IPS-18a (cell line): ENCODE data around the gene LY6G6D.

ENCODE experiments used
- H3K27ac ChIP-seq: one replicate; pipeline ENCODE4 v1.5.1; 2013; ENCODE audit warnings: low read length
- H3K27me3 ChIP-seq: one replicate; pipeline ENCODE4 v1.6.1; 2013; ENCODE audit warnings: mild to moderate bottlenecking, low read length; ENCODE audit not compliant: control insufficient read depth, insufficient read depth
- H3K36me3 ChIP-seq: one replicate; pipeline ENCODE4 v1.6.1; 2013; ENCODE audit warnings: low read depth, low read length; ENCODE audit not compliant: control insufficient read depth
- H3K4me1 ChIP-seq: one replicate; pipeline ENCODE4 v1.6.1; 2013; ENCODE audit warnings: low read depth, low read length; ENCODE audit not compliant: control insufficient read depth
- H3K4me3 ChIP-seq: one replicate; pipeline ENCODE4 v1.5.1; 2013; ENCODE audit warnings: low read length
- H3K9ac ChIP-seq: one replicate; pipeline ENCODE4 v1.6.1; 2013; ENCODE audit warnings: mild to moderate bottlenecking, low read length, moderate library complexity
- H3K9me3 ChIP-seq: one replicate; pipeline ENCODE4 v1.6.1; 2013; ENCODE audit warnings: low read depth, low read length; ENCODE audit not compliant: control insufficient read depth

The LY6G6D gene

GRCh38 chr6:31712296-31712695 is 2.9 kb upstream of the LY6G6D start:
- Histone ChIP-seq H3K27me3 (no peaks in the 10 kb centered on the region), H3K9ac (no peak overlapping the region), H3K4me1 (peaks cover 21% of the 10 kb centered on the region), H3K9me3 (no peaks in the 10 kb centered on the region), H3K36me3 (no peaks in the 10 kb centered on the region), H3K4me3 (no peak overlapping the region), H3K27ac (no peak overlapping the region)

DNA sequence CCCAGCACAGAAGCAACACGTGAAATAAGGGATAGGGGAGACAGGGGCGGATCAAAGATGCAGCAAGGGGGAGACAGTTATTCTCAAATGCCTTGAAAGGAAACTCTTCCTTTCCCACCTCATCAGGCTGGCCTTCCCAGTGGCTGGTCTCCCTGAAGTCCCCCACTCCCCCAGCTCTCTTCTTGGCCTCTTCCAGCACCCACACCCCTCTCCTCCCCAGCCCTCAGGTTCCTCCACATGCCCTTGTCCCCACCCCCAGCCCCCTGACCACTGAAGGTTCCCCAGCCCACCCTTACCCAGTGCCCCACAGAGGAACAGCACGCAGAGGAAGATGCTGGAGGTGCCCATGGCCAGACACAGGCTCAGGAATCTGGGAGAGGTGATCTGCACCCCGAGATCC is 1.7 kb upstream of the LY6G6D start:
- H3K27me3 ChIP-seq: no peaks in the 10 kb centered on the region
- H3K27ac ChIP-seq: no peak overlapping the region
- H3K4me1 ChIP-seq: peaks cover 33% of the 10 kb centered on the region
- no peaks in the 10 kb centered on the region for H3K9me3 ChIP-seq
- no peak overlapping the region for H3K4me3 ChIP-seq
- H3K9ac ChIP-seq: no peak overlapping the region
- no peaks in the 10 kb centered on the region for H3K36me3 ChIP-seq

GRCh38 chr6:31713991-31714684 is 1.0 kb upstream of the LY6G6D start:
- no peaks in the 10 kb centered on the region for H3K9me3 ChIP-seq
- H3K36me3 ChIP-seq: no peaks in the 10 kb centered on the region
- H3K4me3 ChIP-seq: peak overlapping the region; percentile 21
- H3K27ac ChIP-seq: no peak overlapping the region
- peaks cover 38% of the 10 kb centered on the region for H3K4me1 ChIP-seq
- H3K9ac ChIP-seq: peak overlapping the region; percentile 9
- no peaks in the 10 kb centered on the region for H3K27me3 ChIP-seq

- H3K9me3 ChIP-seq: no peaks in the 10 kb centered on the region
- peaks cover 38% of the 10 kb centered on the region for H3K4me1 ChIP-seq
- H3K27me3 ChIP-seq: no peaks in the 10 kb centered on the region
- H3K36me3 ChIP-seq: no peaks in the 10 kb centered on the region
- H3K4me3 ChIP-seq: no peak overlapping the region
- no peak overlapping the region for H3K27ac ChIP-seq
- no peak overlapping the region for H3K9ac ChIP-seq
Observed at GRCh38 chr6:31717499-31718222, 2.5 kb downstream of the LY6G6D start.

DNA sequence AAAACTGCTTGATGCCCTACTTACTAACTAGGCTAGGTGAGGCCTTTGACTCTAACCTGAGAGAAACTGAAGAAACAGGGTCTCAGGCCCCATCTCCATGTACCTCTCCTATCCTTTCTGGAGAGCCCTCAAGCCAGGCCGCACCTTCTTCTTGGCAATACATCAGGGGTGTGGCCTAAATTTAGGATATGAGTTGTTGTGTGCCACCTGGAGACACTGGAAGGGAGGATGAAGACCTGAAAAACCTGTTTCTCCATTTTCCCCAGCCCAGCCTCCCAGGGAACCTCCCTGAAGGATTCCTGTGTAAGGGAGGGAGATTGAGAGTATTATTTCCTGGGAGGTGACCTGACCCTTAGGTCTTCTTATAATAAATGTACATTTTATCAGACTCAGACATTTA is 3.1 kb downstream of the LY6G6D start:
- Histone ChIP-seq H3K36me3 (no peaks in the 10 kb centered on the region), H3K27me3 (no peaks in the 10 kb centered on the region), H3K9me3 (no peaks in the 10 kb centered on the region), H3K4me3 (peak overlapping the region; percentile 25), H3K9ac (no peak overlapping the region), H3K4me1 (peaks cover 38% of the 10 kb centered on the region), H3K27ac (no peak overlapping the region)

DNA sequence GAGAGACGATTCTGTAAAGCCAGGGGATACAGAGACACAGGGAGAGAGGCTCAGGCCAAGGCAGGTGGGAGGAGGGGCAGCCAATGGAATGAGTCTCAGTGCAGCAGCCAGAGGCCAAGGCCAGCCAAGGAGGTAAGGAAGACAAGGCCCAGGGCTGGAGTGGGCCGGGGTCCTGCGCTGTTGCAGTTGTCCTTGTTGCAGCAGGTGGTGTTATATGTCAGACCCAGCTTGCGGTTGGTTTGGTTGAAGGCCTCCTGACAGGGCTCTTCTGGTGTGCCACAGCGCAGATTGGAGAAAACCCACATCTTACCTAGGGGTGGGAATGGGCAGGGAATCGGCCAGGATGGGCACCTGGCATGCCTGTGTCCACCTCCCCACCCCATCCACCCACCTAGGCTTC is 3.9 kb downstream of the LY6G6D start:
- Histone ChIP-seq H3K36me3 (no peaks in the 10 kb centered on the region), H3K4me1 (peaks cover 30% of the 10 kb centered on the region), H3K4me3 (no peak overlapping the region), H3K9ac (no peak overlapping the region), H3K9me3 (no peaks in the 10 kb centered on the region), H3K27me3 (no peaks in the 10 kb centered on the region), H3K27ac (no peak overlapping the region)

DNA sequence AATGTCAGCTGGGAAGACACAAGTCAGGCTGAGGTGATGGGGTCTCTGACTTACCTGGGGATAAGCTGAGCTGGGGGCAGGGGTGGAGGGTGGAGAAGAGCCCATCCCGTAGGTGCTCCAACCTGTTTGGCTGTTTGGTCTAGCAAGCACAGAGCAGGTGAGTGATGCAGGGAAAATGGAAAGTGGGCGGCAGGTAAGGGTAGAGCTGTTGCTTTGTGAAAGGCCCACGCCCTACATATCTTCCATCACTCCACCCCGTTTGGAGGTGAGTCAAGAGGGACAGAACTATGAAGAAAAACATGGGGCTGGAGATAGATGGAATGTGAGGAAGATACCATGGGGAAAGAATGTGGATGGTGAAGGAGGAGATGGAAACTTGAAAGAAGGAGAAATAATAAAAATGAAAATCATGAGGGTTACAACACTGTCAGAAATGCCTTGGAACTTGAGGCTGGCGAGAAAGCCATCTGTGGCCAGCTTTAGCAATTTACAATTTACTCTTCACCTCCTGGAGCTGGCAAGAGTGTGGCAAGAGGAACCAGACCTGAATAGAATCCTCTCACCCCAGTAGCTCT is 5.1 kb downstream of the LY6G6D start:
- Histone ChIP-seq H3K27me3 (no peaks in the 10 kb centered on the region), H3K4me1 (peaks cover 18% of the 10 kb centered on the region), H3K27ac (no peak overlapping the region), H3K9ac (no peak overlapping the region), H3K9me3 (no peaks in the 10 kb centered on the region), H3K4me3 (no peak overlapping the region), H3K36me3 (no peaks in the 10 kb centered on the region)

DNA sequence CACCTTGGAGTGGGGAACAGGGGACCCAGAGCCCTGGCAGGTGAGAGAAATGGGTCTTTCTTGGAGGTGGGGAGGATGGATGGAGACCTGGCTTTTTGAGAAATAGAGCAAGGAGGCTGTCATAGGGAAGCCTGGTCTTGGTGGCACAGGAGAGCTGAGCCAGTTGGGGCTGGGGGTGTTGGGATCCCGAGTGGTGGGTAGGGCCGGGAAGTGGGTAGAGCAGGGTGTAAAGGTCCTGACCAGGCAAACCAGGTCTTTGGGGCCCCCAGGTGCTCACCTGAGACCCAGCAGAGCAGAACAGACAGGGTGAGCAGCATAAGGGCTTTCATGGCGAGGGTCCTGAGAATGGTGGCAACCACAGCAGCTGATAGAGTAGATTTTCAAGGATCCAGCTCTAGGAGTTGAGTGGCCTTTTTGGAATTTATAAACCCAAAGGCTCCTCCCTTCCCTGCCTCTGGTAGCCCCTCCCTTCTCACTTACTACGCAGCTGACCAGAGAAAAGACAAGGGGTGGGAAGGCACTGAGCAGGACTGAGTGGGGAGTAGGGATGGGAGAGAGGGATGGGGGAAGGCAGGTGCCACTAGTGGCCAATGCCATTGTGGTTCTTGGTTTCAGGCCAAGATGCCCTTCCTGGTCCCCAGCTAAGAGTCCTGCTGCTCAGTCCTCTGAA is 6.3 kb downstream of the LY6G6D start, which contains the start of gene LY6G6C:
LY6G6C (minus strand) TSS at position 396 of the 670 bp plus-strand sequence; CDS start at position 329, 67 bp downstream.
- no peak within 1 kb of the TSS for H3K4me3 ChIP-seq
- H3K9me3 ChIP-seq: no peaks in the 10 kb centered on the region
- H3K4me1 ChIP-seq: peaks cover 17% of the 10 kb centered on the region
- H3K36me3 ChIP-seq: peaks cover 5% of the 10 kb centered on the region
- no peak within 1 kb of the TSS for H3K27ac ChIP-seq
- no peak within 1 kb of the TSS for H3K9ac ChIP-seq
- no peaks in the 10 kb centered on the region for H3K27me3 ChIP-seq

GRCh38 chr6:31722173-31722572 is 7.0 kb downstream of the LY6G6D start:
- Histone ChIP-seq H3K4me3 (no peak overlapping the region), H3K9ac (no peak overlapping the region), H3K4me1 (peaks cover 17% of the 10 kb centered on the region), H3K27ac (no peak overlapping the region), H3K27me3 (no peaks in the 10 kb centered on the region), H3K9me3 (no peaks in the 10 kb centered on the region), H3K36me3 (peaks cover 11% of the 10 kb centered on the region)

DNA sequence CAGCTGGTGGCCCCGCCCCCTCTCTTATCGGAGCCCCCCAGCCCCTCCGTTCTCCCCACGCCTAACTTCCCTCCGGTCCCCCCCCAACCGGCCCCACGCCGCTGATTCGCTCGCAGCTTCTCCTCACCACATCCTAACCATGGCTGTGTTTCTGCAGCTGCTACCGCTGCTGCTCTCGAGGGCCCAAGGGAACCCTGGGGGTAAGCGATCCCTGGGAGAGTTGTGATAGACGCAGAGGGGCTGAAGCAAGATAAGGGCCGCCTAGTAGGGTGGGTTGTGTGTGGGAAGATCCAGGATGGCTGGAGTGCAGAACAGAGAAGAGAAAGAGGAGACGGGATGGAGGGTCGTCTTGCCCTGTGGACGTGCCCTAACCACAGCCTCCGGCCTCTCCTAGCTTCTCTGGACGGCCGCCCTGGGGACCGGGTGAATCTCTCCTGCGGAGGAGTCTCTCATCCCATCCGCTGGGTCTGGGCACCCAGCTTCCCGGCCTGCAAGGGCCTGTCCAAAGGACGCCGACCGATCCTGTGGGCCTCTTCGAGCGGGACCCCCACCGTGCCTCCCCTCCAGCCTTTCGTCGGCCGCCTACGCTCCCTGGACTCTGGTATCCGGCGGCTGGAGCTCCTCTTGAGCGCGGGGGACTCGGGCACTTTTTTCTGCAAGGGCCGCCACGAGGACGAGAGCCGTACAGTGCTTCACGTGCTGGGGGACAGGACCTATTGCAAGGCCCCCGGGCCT is 8.3 kb downstream of the LY6G6D start, which contains the start of gene MPIG6B:
MPIG6B (plus strand) TSS at position 129 of the 735 bp plus-strand sequence; CDS start at position 140, 11 bp downstream.
- H3K9ac ChIP-seq: no peak within 1 kb of the TSS

More for the DNA sequence above, 8.3 kb downstream of the LY6G6D start, which contains the start of gene MPIG6B:
- no peaks in the 10 kb centered on the region for H3K9me3 ChIP-seq
- H3K4me1 ChIP-seq: peaks cover 6% of the 10 kb centered on the region
- H3K36me3 ChIP-seq: peaks cover 18% of the 10 kb centered on the region
- no peak within 1 kb of the TSS for H3K4me3 ChIP-seq
- no peaks in the 10 kb centered on the region for H3K27me3 ChIP-seq
- H3K27ac ChIP-seq: no peak within 1 kb of the TSS
